H1 (cell line): ENCODE results near the gene PITX3. TPM values are rescaled to one million over a fixed set of nuclear protein-coding genes. Genes with fewer than 3 reads are reported as not detected.

Experiments
- CTCF ChIA-PET: fragments of 300-600 bp; sonication (Branson Sonifier 250); formaldehyde crosslinking; loops from one replicate; lab custom pipeline; 2021; ENCODE audit not compliant: partially characterized antibody; lab: Charles Lee
- POLR2A ChIA-PET: fragments of 300-600 bp; sonication (Branson Sonifier 250); formaldehyde crosslinking; loops from one replicate; lab custom pipeline; 2021; ENCODE audit warnings: inconsistent platforms; ENCODE audit not compliant: partially characterized antibody; lab: Charles Lee
- DNase-seq, 2 experiments: peaks; one replicate each; pipeline versions ENCODE4 v3.0.0 to v3.0.0-alpha.2; 2010 to 2022; ENCODE audit warnings: low spot score in 2 of 2, low read depth in 1 of 2, mixed read lengths in 1 of 2
- FAIRE-seq: peaks from 2 replicates; lab custom pipeline; 2011; peaks lifted over from hg19 to GRCh38; lab: Jason Lieb, UNC
- H2AFZ ChIP-seq: 2 replicates; pipeline ENCODE4 v1.8.1; 2012; ENCODE audit warnings: low read length, inconsistent platforms
- H2AK5ac ChIP-seq: 2 replicates; pipeline ENCODE4 v1.6.1; 2013; ENCODE audit warnings: low read depth, low read length
- H2BK120ac ChIP-seq: replicated peaks from 2 replicates; pipeline ENCODE3; 2013; ENCODE audit warnings: low read depth, low read length, inconsistent platforms
- H2BK12ac ChIP-seq: 2 replicates; pipeline ENCODE4 v1.6.1; 2013; ENCODE audit warnings: low read depth, low read length
- H2BK15ac ChIP-seq: 2 replicates; pipeline ENCODE4 v1.6.1; 2013; ENCODE audit warnings: low read length
- H2BK20ac ChIP-seq: 2 replicates; pipeline ENCODE4 v1.6.1; 2013; ENCODE audit warnings: low read length
- H2BK5ac ChIP-seq: 2 replicates; pipeline ENCODE4 v1.6.1; 2013; ENCODE audit warnings: low read depth, low read length
- H3K14ac ChIP-seq: 2 replicates; pipeline ENCODE4 v1.6.1; 2013; ENCODE audit warnings: inconsistent platforms; ENCODE audit not compliant: insufficient read length
- H3K18ac ChIP-seq: 2 replicates; pipeline ENCODE4 v1.6.1; 2013; ENCODE audit warnings: low read length; ENCODE audit errors: extremely low read depth
- H3K23ac ChIP-seq: 2 replicates; pipeline ENCODE4 v1.6.1; 2013; ENCODE audit warnings: inconsistent platforms; ENCODE audit not compliant: insufficient read length
- H3K23me2 ChIP-seq: 2 replicates; pipeline ENCODE4 v1.6.1; 2013; ENCODE audit warnings: low read depth, low read length
- H3K27ac ChIP-seq: 2 replicates; pipeline ENCODE4 v1.6.1; 2011; ENCODE audit warnings: low read depth, low read length, inconsistent platforms
- H3K27me3 ChIP-seq, 4 experiments: replicated peaks in 1 of 4; 1 replicate in 1 of 4; 2 replicates in 3 of 4; pipeline versions ENCODE4 v1.6.1 to v1.8.1; 2011 to 2013; ENCODE audit warnings: low read length in 3 of 4, mild to moderate bottlenecking in 3 of 4, inconsistent platforms in 2 of 4, mixed read lengths in 2 of 4, moderate library complexity in 1 of 4; ENCODE audit not compliant: control insufficient read depth in 3 of 4, insufficient read depth in 3 of 4; ENCODE audit errors: extremely low read depth in 1 of 4
- H3K36me3 ChIP-seq, 4 experiments: 2 replicates each; pipeline versions ENCODE4 v1.6.1 to v1.8.1; 2011 to 2013; ENCODE audit warnings: mild to moderate bottlenecking in 4 of 4, low read length in 3 of 4, moderate library complexity in 2 of 4, control low read depth in 1 of 4, inconsistent platforms in 1 of 4; ENCODE audit not compliant: insufficient read depth in 4 of 4, control insufficient read depth in 2 of 4
- H3K4ac ChIP-seq: replicated peaks from 2 replicates; pipeline ENCODE3; 2013; ENCODE audit warnings: low read length, low read depth, mixed read lengths, inconsistent platforms; ENCODE audit not compliant: insufficient read length
- H3K4me1 ChIP-seq, 4 experiments: replicated peaks in 1 of 4; 1 replicate in 1 of 4; 2 replicates in 3 of 4; pipeline versions ENCODE4 v1.6.1 to v1.8.1; 2011 to 2013; ENCODE audit warnings: low read length in 3 of 4, inconsistent platforms in 2 of 4, mixed read lengths in 1 of 4; ENCODE audit not compliant: insufficient read depth in 4 of 4, control insufficient read depth in 3 of 4
- H3K4me2 ChIP-seq, 2 experiments: 2 replicates each; pipeline versions ENCODE4 v1.6.1 to v1.8.1; 2011 to 2013; ENCODE audit warnings: low read depth in 2 of 2, low read length in 2 of 2, control low read depth in 1 of 2, inconsistent platforms in 1 of 2, mild to moderate bottlenecking in 1 of 2; ENCODE audit not compliant: insufficient read depth in 1 of 2
- H3K4me3 ChIP-seq, 4 experiments: fragments of 200-600, 300-600 bp in 1 of 4; sonication (generic), shearing (Covaris generic), sonication (Bioruptor Twin) in 1 of 4; 2 replicates each; pipeline versions ENCODE4 v1.5.1 to v1.8.1; 2011 to 2016; ENCODE audit warnings: low read length in 4 of 4, low read depth in 3 of 4, control low read depth in 2 of 4, inconsistent platforms in 2 of 4, mild to moderate bottlenecking in 2 of 4, mixed read lengths in 1 of 4, moderate library complexity in 1 of 4; ENCODE audit not compliant: insufficient read depth in 2 of 4; ENCODE audit errors: extremely low read depth in 1 of 4
- H3K56ac ChIP-seq: replicated peaks from 2 replicates; pipeline ENCODE3; 2013; ENCODE audit warnings: low read depth, mild to moderate bottlenecking, mixed read lengths, low read length, inconsistent platforms; ENCODE audit not compliant: insufficient read length
- H3K79me1 ChIP-seq: 2 replicates; pipeline ENCODE4 v1.6.1; 2013; ENCODE audit warnings: low read depth, low read length, control low read depth
- H3K79me2 ChIP-seq, 2 experiments: 2 replicates each; pipeline versions ENCODE4 v1.6.1 to v1.8.1; 2012 to 2013; ENCODE audit warnings: low read length in 2 of 2, mild to moderate bottlenecking in 2 of 2, inconsistent platforms in 1 of 2; ENCODE audit not compliant: insufficient read depth in 2 of 2, control insufficient read depth in 1 of 2
- H3K9ac ChIP-seq, 4 experiments: replicated peaks in 1 of 4; 1 replicate in 1 of 4; 2 replicates in 3 of 4; pipeline versions ENCODE4 v1.6.1 to v1.8.1; 2011 to 2013; ENCODE audit warnings: low read depth in 3 of 4, low read length in 3 of 4, control low read depth in 2 of 4, mild to moderate bottlenecking in 2 of 4, moderate library complexity in 2 of 4, inconsistent platforms in 1 of 4; ENCODE audit errors: extremely low read depth in 1 of 4
- H3K9me3 ChIP-seq, 2 experiments: 2 replicates each; pipeline versions ENCODE4 v1.6.1 to v1.8.1; 2012 to 2013; ENCODE audit warnings: mild to moderate bottlenecking in 2 of 2, moderate library complexity in 2 of 2, control low read depth in 1 of 2, inconsistent platforms in 1 of 2, low read depth in 1 of 2, low read length in 1 of 2, mixed read lengths in 1 of 2; ENCODE audit not compliant: insufficient read depth in 2 of 2
- H4K20me1 ChIP-seq, 2 experiments: replicated peaks in 1 of 2; 2 replicates each; pipeline versions ENCODE3 to v1.8.1; 2011 to 2013; ENCODE audit warnings: inconsistent platforms in 2 of 2, low read length in 2 of 2, mild to moderate bottlenecking in 1 of 2; ENCODE audit not compliant: insufficient read depth in 2 of 2, control insufficient read depth in 1 of 2
- H4K5ac ChIP-seq: 2 replicates; pipeline ENCODE4 v1.6.1; 2013; ENCODE audit warnings: low read length, low read depth, mixed read lengths, inconsistent platforms; ENCODE audit not compliant: insufficient read length
- H4K8ac ChIP-seq: 2 replicates; pipeline ENCODE4 v1.8.0; 2013; ENCODE audit warnings: mild to moderate bottlenecking, moderate library complexity, low read length, inconsistent platforms; ENCODE audit not compliant: insufficient read depth; ENCODE audit errors: extremely low read depth
- H4K91ac ChIP-seq: replicated peaks from 2 replicates; pipeline ENCODE3; 2013; ENCODE audit warnings: low read length, mixed read lengths, inconsistent platforms; ENCODE audit not compliant: insufficient read length
- KDM1A ChIP-seq: fragments of 200-600, 300-600 bp; sonication (generic); IDR thresholded peaks from 2 replicates; pipeline ENCODE4 v1.7.1; 2016; ENCODE audit warnings: mild to moderate bottlenecking, low read length, borderline replicate concordance
- KDM5A ChIP-seq: fragments of 200-600 bp; IDR thresholded peaks from 2 replicates; pipeline ENCODE4 v1.7.1; 2012; ENCODE audit warnings: mild to moderate bottlenecking, low read length, inconsistent platforms, mixed read lengths
- NANOG ChIP-seq: IDR thresholded peaks from 2 replicates; pipeline ENCODE4 v1.6.1; 2011; ENCODE audit warnings: low read length, low read depth, mild to moderate bottlenecking, inconsistent platforms; ENCODE audit not compliant: insufficient read depth, poor library complexity, severe bottlenecking
- PHF8 ChIP-seq: fragments of 200-600 bp; sonication (generic); conservative IDR thresholded peaks from 2 replicates; pipeline ENCODE4 v1.7.1; 2012; ENCODE audit warnings: low read depth, mild to moderate bottlenecking, inconsistent platforms, low read length, moderate library complexity
- SIRT6 ChIP-seq: IDR thresholded peaks from one replicate; pipeline ENCODE4 v1.7.1; 2012; ENCODE audit warnings: low read length, inconsistent platforms
- SIX5 ChIP-seq: IDR thresholded peaks from 2 replicates; pipeline ENCODE4 v1.6.1; 2011; ENCODE audit warnings: mild to moderate bottlenecking, low read depth, low read length
- TAF1 ChIP-seq: IDR thresholded peaks from 2 replicates; pipeline ENCODE4 v1.6.1; 2011; ENCODE audit warnings: mild to moderate bottlenecking, low read depth, low read length
- polyA plus RNA-seq, 7 experiments: library from polyadenylated mRNA; depleted of rRNA in 3 of 7; stranded (reverse) in 5 of 7; unstranded in 2 of 7; fragments of >200 nt in 5 of 7; fragments of 200-250 nt in 2 of 7; gene quantifications; 1 replicate in 5 of 7; 2 replicates in 1 of 7; 4 replicates in 1 of 7; pipeline versions ENCODE4 v1.2.1 to v1.2.3, GENCODE V29; 2011 to 2013; ENCODE audit warnings: missing spikeins in 2 of 7, mixed read lengths in 2 of 7
- total RNA-seq: library from RNA; stranded (reverse); fragmentation: NEBNext Ultra II Directional; extraction: Animal tissue kit (Norgen Biotek cat#: 25700); gene quantifications from 2 replicates; pipeline ENCODE4 v1.2.1, GENCODE V29; 2021
- TF ChIP-seq, protein P1 (sequence below): IDR thresholded peaks from 2 replicates; pipeline ENCODE4 v1.6.1; 2012; ENCODE audit warnings: inconsistent platforms

The PITX3 gene
- total and polyA plus RNA-seq, 2 of the 8 experiments (the other 6 are each of a cell fraction or from before 2014, with no cell fraction given): 0.18 to 0.41 TPM

DNA sequence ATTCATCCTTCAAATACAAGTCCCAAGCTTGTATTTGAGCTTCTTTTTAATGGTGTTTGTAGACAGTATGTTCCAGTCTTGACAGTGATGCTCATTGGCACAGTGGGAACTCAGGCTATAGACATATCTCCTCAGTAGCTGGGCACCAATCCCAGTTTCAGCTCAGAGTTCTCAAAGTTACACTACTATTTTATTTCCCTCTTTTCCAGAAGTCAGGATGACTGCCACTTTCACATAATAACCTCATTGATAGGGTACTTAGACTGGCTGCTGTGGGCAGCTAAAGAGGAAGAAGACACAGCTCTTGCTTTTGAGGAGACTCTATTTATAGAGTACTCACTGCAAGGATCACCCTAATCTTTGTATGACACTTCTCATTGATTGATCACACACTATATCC, 6.4 kb upstream of the PITX3 start:
- no peak overlapping the region for H2AK5ac ChIP-seq
- peaks cover 2 to 6% (median 4%) of the 10 kb centered on the region in 4 experiments; a peak in 5 of 7 replicates for H3K4me1 ChIP-seq
- no peak overlapping the region for H3K27ac ChIP-seq
- H4K91ac ChIP-seq: no peak overlapping the region
- no peak overlapping the region for H2BK20ac ChIP-seq
- H3K4ac ChIP-seq: no peak overlapping the region
- H4K20me1 ChIP-seq: peaks cover 5% of the 10 kb centered on the region in 2 experiments
- H4K5ac ChIP-seq: no peak overlapping the region
- H3K36me3 ChIP-seq: no peaks in the 10 kb centered on the region
- no peak overlapping the region for H2BK120ac ChIP-seq
- peaks cover 2% of the 10 kb centered on the region for H3K23me2 ChIP-seq
- no peak overlapping the region for H3K9ac ChIP-seq
- POLR2A ChIA-PET: interaction anchor here (1.0 to 1.2 kb wide), 2 partner anchors 9 to 93 kb away, joined by 3 read pairs; no protein-coding TSS in a partner anchor
- H3K18ac ChIP-seq: no peak overlapping the region
- FAIRE-seq (no peak), DNase-seq (no peak)
- no peak overlapping the region for H2AFZ ChIP-seq
- peaks cover 9% of the 10 kb centered on the region for H3K79me1 ChIP-seq
- no peak overlapping the region for H3K56ac ChIP-seq
- H3K14ac ChIP-seq: no peak overlapping the region
- H3K9me3 ChIP-seq: no peaks in the 10 kb centered on the region
- CTCF ChIA-PET: interaction anchor here (0.6 to 3.0 kb wide), 14 partner anchors 8 to 242 kb away, joined by 3 to 12 read pairs (median 3); no protein-coding TSS in a partner anchor
- H2BK15ac ChIP-seq: no peak overlapping the region
- peaks cover 0 to 38% of the 10 kb centered on the region in 2 experiments; a peak in 2 of 4 replicates for H3K79me2 ChIP-seq
- TF ChIP-seq SIRT6 (no peak), KDM1A (no peak), KDM5A (no peak), SIX5 (no peak), NANOG (no peak), TAF1 (no peak), PHF8 (no peak)
- TF ChIP-seq, protein P1, sequence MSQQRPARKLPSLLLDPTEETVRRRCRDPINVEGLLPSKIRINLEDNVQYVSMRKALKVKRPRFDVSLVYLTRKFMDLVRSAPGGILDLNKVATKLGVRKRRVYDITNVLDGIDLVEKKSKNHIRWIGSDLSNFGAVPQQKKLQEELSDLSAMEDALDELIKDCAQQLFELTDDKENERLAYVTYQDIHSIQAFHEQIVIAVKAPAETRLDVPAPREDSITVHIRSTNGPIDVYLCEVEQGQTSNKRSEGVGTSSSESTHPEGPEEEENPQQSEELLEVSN: no peak
- TF ChIP-seq, all 59 proteins: peak for 0
- no peak overlapping the region for H2BK12ac ChIP-seq
- peaks cover 3 to 9% (median 5%) of the 10 kb centered on the region in 4 experiments for H3K27me3 ChIP-seq
- no peak overlapping the region for H3K23ac ChIP-seq
- H3K4me3 ChIP-seq: no peak overlapping the region
- H2BK5ac ChIP-seq: no peak overlapping the region
- no peak overlapping the region for H4K8ac ChIP-seq
- H3K4me2 ChIP-seq: no peak overlapping the region
